GM21786 (cell line): ENCODE results near the gene KLF15.
"Not testable (repeated sequence)": the region's sequence is repeated elsewhere in the genome, so short reads cannot be mapped to it uniquely, and the experiment has no call there.

Experiments
- ATAC-seq: cut with Tn5 transposase; IDR thresholded peaks from one replicate; pipeline ENCODE4 v1.9.1; 2021; ENCODE audit not compliant: unreplicated experiment

Gene KLF15

DNA sequence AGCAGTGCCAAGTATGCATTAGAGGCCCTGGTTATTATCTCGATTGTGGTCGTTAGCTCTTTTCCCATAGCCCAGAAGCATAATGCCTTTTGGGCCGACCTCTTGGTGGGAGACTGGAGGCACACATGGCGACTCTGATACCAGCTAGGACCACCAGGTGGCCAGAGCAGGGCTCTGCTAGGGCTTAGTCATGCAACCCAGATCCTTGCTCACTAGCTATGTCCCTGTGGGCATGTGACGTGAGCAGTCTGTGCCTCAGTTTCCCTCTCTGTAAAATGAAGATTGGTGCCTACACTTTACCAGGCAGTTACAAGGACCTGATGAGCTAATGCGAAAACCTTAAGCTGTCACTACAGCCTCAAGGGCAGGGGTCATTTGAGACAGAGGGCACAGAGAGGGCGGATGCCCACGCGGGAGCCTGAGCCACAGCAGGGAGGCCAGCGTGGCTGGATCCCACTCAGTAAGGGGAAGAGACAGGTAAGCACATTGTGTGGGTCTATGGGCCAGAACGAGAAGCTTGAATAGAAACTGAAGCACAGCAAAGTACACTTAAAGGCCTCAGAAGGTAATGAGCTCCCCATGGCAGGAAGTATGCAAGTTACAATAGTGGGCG is 8.8 kb downstream of the KLF15 start:
- no peak for ATAC-seq

GRCh38 chr3:126347543-126348161 is 9.6 kb downstream of the KLF15 start:
- ATAC-seq = no peak

GRCh38 chr3:126346466-126346865 is 10.7 kb downstream of the KLF15 start:
- no peak for ATAC-seq

GRCh38 chr3:126345641-126346460 is 11.4 kb downstream of the KLF15 start:
- no peak for ATAC-seq

GRCh38 chr3:126345231-126345630 is 12.0 kb downstream of the KLF15 start:
- ATAC-seq = no peak

DNA sequence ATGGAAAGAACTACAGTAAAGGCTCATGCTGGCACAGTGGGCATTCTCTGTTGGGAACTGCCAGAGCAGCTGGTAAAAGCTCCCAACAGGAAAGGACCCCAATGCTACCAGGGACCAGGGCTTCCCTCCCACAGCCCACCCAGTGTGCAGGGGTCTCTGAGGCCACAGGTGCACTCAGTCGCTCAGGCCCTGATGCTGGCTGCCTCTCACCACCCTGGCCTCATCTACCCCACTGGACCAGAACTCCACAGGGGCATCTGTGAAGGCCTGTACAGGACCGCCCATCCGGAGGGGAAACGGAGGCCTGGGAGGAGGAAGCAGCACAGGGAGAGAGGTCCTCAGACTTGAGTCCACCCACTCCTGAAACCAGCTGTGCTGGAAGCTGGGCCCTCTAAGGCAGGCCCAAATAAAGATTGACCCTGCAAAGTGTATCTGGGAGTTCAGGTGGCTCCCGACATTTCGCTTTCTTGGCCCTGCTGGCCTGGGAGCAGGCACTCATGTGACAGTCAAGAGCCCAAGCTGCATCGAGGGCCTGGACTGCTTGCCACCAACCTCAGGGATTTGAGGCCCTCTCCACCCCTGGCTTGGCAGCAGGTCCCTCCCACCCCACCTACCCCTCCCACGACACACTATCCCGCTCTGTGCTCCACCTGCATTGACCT is 12.7 kb downstream of the KLF15 start:
- no peak for ATAC-seq

- ATAC-seq = no peak
Measured at GRCh38 chr3:126343649-126344035, 13.6 kb downstream of the KLF15 start.

GRCh38 chr3:126342991-126343648 is 14.1 kb downstream of the KLF15 start:
- ATAC-seq = no peak

DNA sequence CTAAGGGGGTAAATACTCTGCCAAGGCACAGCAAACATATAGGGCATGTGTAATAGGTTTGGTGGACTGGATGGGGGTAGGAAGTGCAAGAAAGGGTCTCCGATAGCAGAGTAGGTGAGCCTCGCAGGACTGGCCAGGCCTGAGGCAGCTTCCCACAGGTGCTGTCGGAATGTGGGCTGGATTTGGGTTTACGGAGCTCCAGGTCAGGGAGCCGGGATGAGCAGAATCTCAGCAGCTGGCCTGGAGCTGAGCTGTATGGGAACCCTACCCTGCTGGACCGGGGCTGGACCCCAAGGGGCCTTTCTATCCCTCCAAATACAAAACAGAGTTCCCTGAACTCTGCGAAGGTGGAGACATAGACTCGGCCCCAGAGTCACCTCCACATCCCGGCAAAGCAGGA is 15.0 kb downstream of the KLF15 start:
- no peak for ATAC-seq

- no peak for ATAC-seq
Measured at GRCh38 chr3:126341755-126342150, 15.5 kb downstream of the KLF15 start.

DNA sequence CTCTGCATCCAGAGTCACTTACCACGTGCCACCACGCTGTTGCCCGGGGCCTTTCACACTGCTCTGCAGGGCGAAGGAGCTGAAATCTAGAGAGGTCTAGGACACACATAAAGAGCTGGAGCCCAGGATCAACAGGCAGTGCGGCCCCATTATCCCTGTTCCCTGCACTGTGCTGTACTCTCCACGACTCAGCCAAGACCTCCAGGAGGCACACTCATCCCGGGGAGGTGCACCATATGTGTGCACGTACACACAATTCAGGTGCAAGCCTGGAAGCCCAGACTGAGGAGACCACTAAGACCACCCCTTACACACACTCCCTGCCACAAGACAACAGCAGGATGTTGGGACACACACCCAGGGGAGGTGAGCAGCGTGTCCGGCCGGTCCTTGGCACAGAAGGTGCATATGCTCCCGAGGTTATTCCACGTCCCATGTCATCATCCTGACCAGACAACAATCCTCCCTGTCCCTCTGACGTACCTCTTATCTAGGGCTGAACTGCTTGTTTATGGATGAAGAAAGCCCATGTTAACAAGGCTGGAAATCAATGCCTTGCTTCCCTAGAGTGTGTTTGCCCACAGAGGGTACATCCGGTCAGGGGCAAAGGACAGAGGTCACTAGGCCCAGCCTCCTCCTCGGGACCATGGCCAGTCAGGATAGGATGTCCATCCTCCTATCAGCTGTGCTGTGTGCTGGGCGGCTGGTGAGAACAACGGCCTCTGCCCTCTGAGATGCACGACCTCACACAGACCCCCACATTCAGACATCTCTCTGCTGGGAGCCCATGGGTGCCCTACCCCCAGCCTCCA is 16.1 kb downstream of the KLF15 start:
- ATAC-seq = no peak

DNA sequence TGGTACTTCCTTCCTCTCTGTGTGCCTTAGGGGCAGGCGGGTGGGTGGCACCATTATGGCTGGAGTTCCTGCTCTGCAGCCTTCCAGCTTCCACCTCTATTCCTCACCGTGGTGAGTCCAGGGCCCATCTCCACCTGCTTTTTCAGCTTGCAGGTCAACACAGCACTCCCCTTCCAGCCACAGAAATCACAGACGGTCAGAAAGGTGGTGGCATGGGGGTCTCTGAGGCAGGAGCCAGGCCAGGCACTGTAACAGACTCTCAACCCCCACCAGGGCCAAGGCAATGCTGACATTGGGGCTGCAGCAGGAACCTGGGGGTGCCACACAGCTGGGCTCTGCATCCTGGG is 16.6 kb downstream of the KLF15 start:
- ATAC-seq = no peak

DNA sequence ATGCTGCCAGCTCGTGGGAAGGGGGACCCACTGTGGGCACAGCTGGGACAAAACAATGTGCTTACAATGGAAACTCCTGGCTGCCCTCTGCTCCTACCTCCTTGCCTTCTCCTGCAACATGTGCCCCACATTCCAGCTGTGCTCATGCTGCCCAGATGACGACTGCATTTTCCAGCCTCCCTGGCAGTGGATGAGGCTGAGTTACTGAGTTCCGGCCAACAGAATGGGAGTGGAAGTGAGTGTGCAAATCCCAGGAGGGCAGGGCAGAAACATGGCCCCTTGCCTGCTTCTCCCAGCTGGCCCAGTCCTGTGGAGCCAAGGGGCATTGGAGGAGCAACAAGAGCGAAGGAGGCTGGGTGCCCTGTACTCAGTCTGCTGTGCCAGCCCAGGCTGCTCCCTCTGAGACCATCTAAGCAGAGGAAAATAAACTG is 17.1 kb downstream of the KLF15 start:
- ATAC-seq = no peak

- no peak for ATAC-seq
Measured at GRCh38 chr3:126339466-126339865, 17.7 kb downstream of the KLF15 start.

DNA sequence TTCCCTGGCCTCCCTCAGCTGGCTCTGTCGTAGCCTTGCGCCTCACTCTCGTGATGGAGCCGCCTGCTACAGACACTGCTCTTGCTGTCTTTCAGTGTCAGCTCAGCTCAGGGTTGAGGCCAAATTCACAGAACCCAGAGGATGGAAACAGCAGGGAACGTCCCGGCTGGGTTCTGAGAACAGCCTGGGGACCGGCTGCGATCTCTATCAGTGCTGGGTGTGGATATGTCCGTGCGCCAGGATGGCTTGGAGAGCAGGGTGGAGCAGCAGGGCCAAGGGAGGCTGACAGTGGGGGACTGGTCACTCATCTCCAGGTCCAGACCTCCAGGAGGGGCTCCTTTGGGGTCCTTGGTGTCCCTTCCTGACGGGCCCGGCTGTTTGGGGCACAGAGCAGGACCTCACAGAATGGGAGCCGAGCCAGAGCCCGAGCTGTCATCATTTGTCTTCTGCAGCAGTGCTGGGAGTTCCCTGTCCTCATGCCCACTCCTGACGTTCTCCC is 18.4 kb downstream of the KLF15 start:
- ATAC-seq = no peak

DNA sequence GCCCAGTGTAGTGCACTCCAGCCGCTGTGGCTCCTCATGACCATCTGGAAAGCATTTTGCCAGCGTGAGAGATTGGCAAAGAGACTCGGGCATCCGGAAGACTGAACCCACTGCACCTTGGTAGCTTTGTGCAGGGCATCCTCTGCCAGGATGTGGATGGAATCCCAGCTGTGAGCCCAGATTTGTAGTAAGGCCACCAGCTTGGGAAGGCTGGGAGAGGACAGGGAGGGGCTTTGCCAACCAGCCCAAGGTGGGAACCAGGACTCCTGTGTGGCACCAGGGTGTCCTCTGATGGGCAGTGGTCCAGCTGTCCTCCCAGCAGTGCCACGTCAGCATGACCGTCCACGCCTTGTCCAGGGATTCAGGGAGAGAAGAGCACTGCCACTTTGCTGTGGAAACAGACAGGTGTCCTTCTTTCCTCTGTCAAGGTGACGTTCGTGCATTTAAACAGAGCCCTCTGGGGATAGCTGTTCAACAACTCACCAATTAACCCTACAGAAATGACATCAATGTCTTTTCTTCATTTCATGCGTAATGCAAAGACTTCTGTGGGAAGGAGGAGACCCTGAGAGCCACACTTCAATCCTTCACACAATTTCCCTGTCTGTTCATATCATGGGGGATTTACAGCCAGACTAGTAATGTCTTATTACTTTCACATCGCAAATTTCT is 19.1 kb downstream of the KLF15 start:
- no peak for ATAC-seq

DNA sequence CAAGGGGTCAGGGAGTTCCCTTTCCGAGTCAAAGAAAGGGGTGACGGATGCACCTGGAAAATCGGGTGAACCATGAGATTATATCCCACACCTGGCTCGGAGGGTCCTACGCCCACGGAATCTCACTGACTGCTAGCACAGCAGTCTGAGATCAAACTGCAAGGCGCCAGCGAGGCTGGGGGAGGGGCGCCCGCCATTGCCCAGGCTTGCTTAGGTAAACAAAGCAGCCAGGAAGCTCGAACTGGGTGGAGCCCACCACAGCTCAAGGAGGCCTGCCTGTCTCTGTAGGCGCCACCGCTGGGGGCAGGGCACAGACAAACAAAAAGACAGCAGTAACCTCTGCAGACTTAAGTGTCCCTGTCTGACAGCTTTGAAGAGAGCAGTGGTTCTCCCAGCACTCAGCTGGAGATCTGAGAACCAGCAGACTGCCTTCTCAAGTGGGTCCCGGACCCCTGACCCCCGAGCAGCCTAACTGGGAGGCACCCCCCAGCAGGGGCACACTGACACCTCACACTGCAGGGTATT is 25.3 kb downstream of the KLF15 start:
- ATAC-seq = not testable (repeated sequence)

DNA sequence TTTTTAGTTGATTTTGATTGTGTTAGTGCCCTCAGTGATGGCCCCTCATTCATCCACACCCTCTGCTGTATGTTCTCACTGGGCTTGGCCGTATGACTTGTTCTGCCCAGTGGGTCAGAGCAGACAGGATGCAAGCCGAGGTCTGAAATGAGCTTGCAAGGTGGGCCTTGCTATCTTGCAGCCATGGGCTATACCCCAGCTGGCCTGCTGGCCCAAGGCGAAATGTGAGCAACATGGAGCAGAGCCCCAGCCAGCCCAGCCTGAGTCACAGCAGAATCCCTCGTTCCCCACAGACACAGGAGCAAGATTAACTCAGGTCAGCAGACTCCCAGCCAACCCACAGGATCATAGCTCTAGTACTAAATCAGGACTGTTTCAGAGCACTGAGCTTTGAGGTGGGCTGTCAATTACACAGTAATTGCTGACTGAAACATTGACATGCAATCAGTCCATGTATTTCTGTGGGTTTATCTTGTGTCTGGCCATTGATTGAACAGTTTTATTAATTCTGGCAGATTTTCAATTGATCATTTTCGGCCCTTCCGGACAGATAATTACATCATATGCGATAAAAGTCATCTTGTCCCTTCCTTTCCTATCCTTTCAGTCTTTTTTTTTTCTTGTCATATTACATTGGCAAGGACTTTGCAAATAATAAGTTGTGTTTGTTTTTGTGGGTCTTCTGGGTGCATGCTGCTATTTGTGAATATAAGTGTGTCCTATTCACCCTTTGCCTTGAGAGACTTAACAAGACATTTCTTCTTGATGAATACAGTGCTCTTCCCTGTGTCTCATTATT is 27.1 kb downstream of the KLF15 start:
- ATAC-seq = no peak

- no peak for ATAC-seq
Measured at GRCh38 chr3:126326629-126327028, 30.6 kb downstream of the KLF15 start.
